Metanephros (tissue), 1 donor: Measurements from ENCODE around the gene RSAD2. TPM values are rescaled to one million over a fixed set of nuclear protein-coding genes. Genes with fewer than 3 reads are reported as not detected.

ENCODE experiments used
- total RNA-seq: library from RNA; depleted of rRNA; stranded (reverse); fragments of >200 nt; gene quantifications from one replicate; pipeline ENCODE4 v1.2.3, GENCODE V29; 2014

RSAD2 gene
- total RNA-seq, result 7.2 TPM

DNA sequence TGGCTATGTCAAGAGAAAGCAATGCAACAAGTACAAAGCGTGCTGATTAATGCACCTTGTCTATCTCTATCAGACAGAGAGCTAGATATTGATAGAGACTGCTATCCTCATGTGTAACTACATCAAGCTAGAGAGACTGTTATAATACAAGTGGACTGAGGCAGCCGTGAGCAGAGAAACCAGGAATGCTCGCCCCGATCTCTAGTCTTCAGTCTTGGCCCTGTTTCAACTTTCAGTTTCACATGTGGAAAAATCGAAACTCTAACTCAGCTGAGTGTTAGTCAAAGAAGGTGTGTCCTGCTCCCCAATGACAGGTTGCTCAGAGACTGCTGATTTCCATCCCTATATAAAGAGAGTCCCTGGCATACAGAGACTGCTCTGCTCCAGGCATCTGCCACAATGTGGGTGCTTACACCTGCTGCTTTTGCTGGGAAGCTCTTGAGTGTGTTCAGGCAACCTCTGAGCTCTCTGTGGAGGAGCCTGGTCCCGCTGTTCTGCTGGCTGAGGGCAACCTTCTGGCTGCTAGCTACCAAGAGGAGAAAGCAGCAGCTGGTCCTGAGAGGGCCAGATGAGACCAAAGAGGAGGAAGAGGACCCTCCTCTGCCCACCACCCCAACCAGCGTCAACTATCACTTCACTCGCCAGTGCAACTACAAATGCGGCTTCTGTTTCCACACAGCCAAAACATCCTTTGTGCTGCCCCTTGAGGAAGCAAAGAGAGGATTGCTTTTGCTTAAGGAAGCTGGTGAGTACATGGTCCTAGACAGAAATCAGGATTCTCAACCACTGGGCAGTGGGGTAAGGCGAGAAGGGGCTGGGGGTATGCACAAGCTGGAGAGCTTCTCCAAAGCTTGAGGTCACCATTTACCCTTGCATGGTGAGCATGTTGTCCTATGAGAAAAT, at the start of gene RSAD2:
Gene RSAD2, plus strand, starts transcription at position 376 of the 903 bp plus-strand sequence. Its CDS starts 24 bp downstream, at position 400.

GRCh38 chr2:6865346-6866274, 12.0 kb upstream of the RSAD2 start, which contains the start of gene CMPK2:
TSS of gene CMPK2 (minus strand) at chr2:6865907. CDS start at chr2:6865696, 211 bp downstream.

GRCh38 chr2:6917071-6917760, 39.6 kb downstream of the RSAD2 start, which contains the start of gene RNF144A:
TSS of gene RNF144A (plus strand) at chr2:6917412. CDS start at chr2:6996927, 79,515 bp downstream.

Other genes with a start within 250 kb of the RSAD2 start
- 7.6 TPM for gene CMPK2, start 11.9 kb upstream of the RSAD2 start, total RNA-seq
- 89.5 TPM for gene RNF144A, start 39.6 kb downstream of the RSAD2 start, total RNA-seq